ENCODE results near the gene KRTAP10-12.
A peak's percentile ranks its signal among the peaks of the same experiment; 100 is the strongest.
"Not testable (repeated sequence)": the region's sequence is repeated elsewhere in the genome, so short reads cannot be mapped to it uniquely, and the experiment has no call there.

Gene KRTAP10-12
- total RNA-seq = 0 reads per million in 2 experiments

- not testable (repeated sequence) for DNase-seq (ENCODE audit: low read depth)
Observed at GRCh38 chr21:44697172-44697810, at the start of gene KRTAP10-12. KRTAP10-12 (plus strand) TSS chr21:44697172; CDS start chr21:44697202, 30 bp downstream.

- no peak for DNase-seq (ENCODE audit: low read depth)
Observed at GRCh38 chr21:44647222-44647552, 49.8 kb upstream of the KRTAP10-12 start.

- DNase-seq (ENCODE audit: low read depth) = no peak
Observed at GRCh38 chr21:44648557-44649311, 48.2 kb upstream of the KRTAP10-12 start.

GRCh38 chr21:44649521-44650100, 47.4 kb upstream of the KRTAP10-12 start:
- no peak for DNase-seq (ENCODE audit: low read depth)

GRCh38 chr21:44650265-44650972, 46.6 kb upstream of the KRTAP10-12 start:
- no peak for DNase-seq (ENCODE audit: low read depth)

- no peak for DNase-seq (ENCODE audit: low read depth)
Observed at GRCh38 chr21:44650973-44651675, 45.8 kb upstream of the KRTAP10-12 start.

- DNase-seq (ENCODE audit: low read depth) = no peak
Observed at GRCh38 chr21:44653123-44653522, 43.8 kb upstream of the KRTAP10-12 start.

GRCh38 chr21:44653656-44654575, 43.1 kb upstream of the KRTAP10-12 start:
- peak; percentile 66 for DNase-seq (ENCODE audit: low read depth)

- no peak for DNase-seq (ENCODE audit: low read depth)
Observed at GRCh38 chr21:44654576-44655175, 42.3 kb upstream of the KRTAP10-12 start, which contains the start of gene KRTAP12-4. KRTAP12-4 (minus strand) TSS chr21:44654659; CDS start chr21:44654614, 45 bp downstream.

- no peak for DNase-seq (ENCODE audit: low read depth)
Observed at GRCh38 chr21:44656868-44657267, 40.1 kb upstream of the KRTAP10-12 start.

GRCh38 chr21:44657635-44658540, 39.1 kb upstream of the KRTAP10-12 start, which contains the start of gene KRTAP12-3:
KRTAP12-3 (plus strand) TSS chr21:44657932; CDS start chr21:44657980, 48 bp downstream.
- peak; percentile 67 for DNase-seq (ENCODE audit: low read depth)

- no peak for DNase-seq (ENCODE audit: low read depth)
Observed at GRCh38 chr21:44658541-44658910, 38.4 kb upstream of the KRTAP10-12 start.

- no peak for DNase-seq (ENCODE audit: low read depth)
Observed at GRCh38 chr21:44658913-44659595, 37.9 kb upstream of the KRTAP10-12 start.

GRCh38 chr21:44661567-44661966, 35.4 kb upstream of the KRTAP10-12 start:
- DNase-seq (ENCODE audit: low read depth) = not testable (repeated sequence)

GRCh38 chr21:44664691-44665090, 32.3 kb upstream of the KRTAP10-12 start:
- DNase-seq (ENCODE audit: low read depth) = no peak

- DNase-seq (ENCODE audit: low read depth) = no peak
Observed at GRCh38 chr21:44666401-44667320, 30.3 kb upstream of the KRTAP10-12 start, which contains the start of gene KRTAP12-2. KRTAP12-2 (minus strand) TSS chr21:44666927; CDS start chr21:44666886, 41 bp downstream.

- DNase-seq (ENCODE audit: low read depth) = no peak
Observed at GRCh38 chr21:44667612-44668011, 29.4 kb upstream of the KRTAP10-12 start.
